ENCODE results near the gene PDE6B.
"Not testable (repeated sequence)": the region's sequence is repeated elsewhere in the genome, so short reads cannot be mapped to it uniquely, and the experiment has no call there.

Gene PDE6B

GRCh38 chr4:622071-622995 is 3.0 kb upstream of the PDE6B start:
- no peak for DNase-seq (ENCODE audit: low read depth in 2 of 2, low spot score in 1 of 2)

DNA sequence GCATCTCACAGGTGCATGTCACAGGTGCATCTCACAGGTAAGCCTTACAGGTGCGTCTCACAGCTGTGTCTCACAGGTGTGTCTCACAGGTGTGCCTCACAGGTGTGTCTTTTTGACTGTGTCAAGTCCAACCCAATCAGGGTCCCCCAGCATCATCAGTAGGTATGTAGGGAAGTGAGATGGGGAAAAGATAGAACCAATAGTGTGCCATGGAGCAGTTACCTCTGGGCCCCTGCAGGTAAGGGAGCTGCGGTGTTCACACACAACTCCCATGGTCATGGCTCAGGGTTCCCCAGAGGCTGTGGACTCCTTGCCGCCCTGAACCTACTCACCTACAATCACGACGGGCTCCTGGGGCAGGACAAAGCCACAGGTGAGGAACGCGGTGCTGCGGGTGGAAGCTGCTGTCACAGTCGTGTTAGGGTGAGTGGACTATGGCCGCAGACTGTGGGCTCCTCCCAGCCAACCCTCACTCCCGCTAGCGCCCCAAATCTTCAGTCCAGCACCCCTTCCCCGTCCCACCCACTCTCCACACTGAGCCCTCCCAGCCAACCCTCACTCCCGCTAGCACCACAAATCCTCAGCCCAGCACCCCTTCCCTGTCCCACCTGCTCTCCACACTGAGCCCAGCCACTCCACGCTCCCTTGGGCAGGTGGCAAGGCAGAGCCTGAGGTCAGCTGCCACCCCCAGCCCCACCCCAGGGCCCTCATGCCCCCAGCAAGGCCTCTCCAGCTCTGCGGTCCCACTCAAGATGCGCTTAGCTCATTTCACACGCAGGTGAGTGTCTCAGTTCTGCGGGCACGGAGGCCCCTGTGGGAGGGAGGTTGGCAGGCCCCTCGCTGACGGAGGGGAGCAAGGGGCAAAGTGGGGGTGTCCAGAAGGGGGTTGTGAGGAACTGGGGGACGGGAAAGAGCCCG is 2.1 kb upstream of the PDE6B start:
- no peak for DNase-seq (ENCODE audit: low read depth in 2 of 2, low spot score in 1 of 2)

DNA sequence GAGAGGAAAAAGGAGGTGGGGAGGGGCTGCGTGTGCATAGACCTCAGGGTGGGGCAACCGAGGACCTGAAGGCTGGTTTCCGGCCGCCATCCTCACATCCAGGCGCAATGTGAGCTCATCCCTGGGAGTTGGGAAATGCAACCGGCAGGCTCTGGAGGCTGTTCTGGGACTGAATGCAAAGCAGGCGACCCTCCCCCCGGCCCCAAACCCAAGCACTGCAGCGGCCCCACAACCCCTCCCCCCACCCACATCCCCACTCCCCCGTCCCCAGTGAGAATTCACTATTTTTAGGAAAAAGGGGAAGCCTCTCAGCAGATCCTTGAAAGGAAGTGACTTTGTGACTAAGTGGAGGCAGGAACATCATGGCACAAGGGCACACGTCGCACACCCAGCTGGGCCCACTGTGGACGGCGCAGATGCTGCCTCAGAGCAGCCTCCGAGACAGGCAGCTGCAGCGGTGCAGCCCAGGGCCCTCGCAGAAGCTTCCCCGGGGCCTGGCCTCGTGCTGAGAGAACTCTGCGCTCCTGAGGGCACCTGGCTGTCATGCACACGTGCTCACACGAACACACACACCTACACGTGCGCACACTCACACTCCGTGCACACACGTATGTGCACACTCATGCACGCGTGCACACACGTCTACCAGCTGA is 1.3 kb upstream of the PDE6B start:
- no peak for DNase-seq (ENCODE audit: low read depth in 2 of 2, low spot score in 1 of 2)

DNA sequence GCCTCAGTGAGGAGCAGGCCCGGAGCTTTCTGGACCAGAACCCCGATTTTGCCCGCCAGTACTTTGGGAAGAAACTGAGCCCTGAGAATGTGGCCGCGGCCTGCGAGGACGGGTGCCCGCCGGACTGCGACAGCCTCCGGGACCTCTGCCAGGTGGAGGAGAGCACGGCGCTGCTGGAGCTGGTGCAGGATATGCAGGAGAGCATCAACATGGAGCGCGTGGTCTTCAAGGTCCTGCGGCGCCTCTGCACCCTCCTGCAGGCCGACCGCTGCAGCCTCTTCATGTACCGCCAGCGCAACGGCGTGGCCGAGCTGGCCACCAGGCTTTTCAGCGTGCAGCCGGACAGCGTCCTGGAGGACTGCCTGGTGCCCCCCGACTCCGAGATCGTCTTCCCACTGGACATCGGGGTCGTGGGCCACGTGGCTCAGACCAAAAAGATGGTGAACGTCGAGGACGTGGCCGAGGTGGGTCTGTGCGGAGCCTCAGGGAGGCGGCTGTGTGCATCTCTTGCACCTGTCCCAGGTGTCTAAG is 323 bp downstream of the PDE6B start:
- DNase-seq (ENCODE audit: low read depth in 2 of 2, low spot score in 1 of 2), result no peak

- no peak for DNase-seq (ENCODE audit: low read depth in 2 of 2, low spot score in 1 of 2)
These were observed 1.1 kb downstream of the PDE6B start for GRCh38 chr4:626201-627091.

DNA sequence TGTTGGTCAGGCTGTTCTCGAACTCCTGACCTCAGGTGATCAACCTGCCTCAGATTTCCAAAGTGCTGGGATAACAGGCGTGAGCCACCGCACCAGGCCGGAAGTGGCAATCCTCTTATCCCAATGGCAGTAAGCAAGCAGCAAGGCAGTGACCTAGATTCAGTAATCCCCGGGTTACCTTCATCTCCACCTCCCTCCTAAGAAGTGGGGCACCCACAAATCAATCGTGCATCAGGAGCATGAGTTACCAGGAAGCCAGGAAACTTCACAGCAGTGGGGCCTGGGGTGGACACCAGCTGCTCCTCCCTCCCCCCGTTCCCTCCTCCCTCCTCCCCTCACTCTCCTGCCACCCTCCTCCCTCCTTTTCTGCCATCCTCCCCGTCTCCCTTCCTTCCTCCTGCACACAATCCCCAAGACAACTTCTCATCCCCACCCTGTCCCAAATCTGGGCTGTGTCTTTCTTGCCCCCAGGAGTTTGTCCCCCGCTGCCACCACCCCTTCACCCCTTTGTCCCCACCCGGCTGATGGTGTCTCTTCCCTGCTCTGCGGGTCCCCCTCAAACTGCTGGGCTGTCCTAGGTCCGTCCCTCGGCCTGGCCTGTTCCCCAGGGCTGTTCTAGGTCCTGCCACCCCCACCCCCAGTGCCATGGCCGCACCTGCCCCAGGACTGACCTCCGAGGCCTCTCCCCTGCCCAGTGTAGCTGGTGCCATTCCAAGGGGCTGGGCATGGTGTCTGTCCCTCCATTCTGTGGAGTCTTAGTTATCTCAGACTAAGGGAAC is 2.2 kb downstream of the PDE6B start:
- no peak for DNase-seq (ENCODE audit: low read depth in 2 of 2, low spot score in 1 of 2)

DNA sequence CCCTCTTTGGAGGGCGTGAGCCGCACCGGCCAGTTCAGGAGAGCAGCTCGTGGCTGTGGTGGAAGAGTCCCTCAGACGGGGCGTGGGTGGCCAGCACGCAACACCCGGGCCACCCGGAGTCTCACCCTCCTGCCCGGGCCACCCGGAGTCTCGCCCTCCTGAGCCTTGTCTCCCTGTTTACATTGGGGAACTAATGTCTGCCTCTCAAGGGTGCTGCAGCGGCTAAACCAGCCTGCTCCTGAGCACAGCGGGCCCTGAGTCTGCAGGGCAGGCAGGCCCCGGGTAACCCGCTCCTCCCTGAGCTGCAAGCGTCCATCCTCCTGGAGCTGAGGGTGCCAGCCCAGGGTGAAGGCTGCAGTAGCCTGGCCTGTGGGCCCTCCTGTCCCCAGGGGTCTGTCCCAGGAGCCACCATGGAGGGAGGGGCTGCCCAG is 3.0 kb downstream of the PDE6B start:
- DNase-seq (ENCODE audit: low read depth in 2 of 2, low spot score in 1 of 2), result no peak

DNA sequence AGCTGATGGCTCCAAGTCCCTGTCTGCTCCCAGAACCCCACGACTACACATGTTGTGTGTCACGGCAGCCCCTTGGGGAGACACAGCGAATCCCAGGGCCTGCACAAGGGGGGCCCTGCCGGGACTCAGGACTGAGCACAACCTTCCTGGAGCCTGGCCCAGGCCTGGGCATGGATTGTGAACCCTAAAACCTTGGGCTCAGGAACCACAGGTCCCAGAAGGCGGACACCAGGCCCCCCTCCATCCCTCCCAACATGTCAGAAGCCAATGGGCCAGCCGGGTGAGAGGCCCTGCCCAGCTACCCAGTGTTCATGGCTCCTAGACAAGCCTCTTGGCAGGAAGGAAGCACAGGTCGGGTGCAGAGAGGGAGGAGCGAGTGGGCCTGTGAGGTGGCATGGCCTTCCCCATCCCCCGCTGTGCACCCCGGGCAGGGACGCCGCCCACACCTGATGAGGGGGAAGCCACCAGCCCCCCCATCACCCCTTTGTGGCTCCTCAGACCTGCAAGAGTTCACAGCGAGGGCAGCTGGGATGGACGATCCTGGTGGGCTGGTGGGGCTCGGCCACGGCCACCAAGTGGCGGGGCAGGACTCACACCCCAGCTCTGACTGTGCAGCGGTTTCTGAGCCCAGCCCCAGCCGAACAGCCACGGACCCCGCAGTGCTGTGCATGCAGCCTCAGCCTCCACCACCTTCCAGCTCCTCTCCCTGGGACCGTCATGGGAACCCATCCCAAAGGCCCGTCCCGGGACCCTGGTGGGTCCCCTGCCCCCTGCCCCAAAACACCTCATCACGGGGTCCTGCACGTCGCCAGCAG is 3.7 kb downstream of the PDE6B start:
- DNase-seq (ENCODE audit: low read depth in 2 of 2, low spot score in 1 of 2), result no peak

- no peak for DNase-seq (ENCODE audit: low read depth in 2 of 2, low spot score in 1 of 2)
These were observed 4.2 kb downstream of the PDE6B start for GRCh38 chr4:629636-629914.

- no peak for DNase-seq (ENCODE audit: low read depth in 2 of 2, low spot score in 1 of 2)
These were observed 4.7 kb downstream of the PDE6B start for GRCh38 chr4:629915-630641.

- DNase-seq (ENCODE audit: low read depth in 2 of 2, low spot score in 1 of 2), result no peak
These were observed 5.3 kb downstream of the PDE6B start for GRCh38 chr4:630656-631055.

GRCh38 chr4:632196-632790 is 6.9 kb downstream of the PDE6B start:
- DNase-seq (ENCODE audit: low read depth in 2 of 2, low spot score in 1 of 2), result no peak

DNA sequence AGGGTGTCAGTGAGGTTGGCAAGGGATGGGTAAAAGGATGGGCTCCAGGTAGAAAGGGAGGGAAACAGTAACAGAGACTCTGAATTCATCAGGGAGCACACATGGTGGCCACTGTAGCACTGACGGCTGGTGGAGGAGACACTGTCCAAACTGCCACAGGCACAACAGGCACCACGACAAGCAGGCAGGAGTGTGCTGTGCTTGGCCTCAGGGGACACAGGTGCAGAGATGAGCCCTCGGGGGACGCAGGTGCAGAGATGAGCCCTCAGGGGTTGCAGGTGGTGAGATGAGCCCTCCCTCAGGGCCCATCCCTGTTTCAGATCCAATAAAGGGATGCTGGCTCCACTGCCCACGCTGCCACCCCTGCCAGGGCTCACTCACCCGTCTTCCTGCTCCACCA is 7.6 kb downstream of the PDE6B start:
- DNase-seq (ENCODE audit: low read depth in 2 of 2, low spot score in 1 of 2), result no peak

DNA sequence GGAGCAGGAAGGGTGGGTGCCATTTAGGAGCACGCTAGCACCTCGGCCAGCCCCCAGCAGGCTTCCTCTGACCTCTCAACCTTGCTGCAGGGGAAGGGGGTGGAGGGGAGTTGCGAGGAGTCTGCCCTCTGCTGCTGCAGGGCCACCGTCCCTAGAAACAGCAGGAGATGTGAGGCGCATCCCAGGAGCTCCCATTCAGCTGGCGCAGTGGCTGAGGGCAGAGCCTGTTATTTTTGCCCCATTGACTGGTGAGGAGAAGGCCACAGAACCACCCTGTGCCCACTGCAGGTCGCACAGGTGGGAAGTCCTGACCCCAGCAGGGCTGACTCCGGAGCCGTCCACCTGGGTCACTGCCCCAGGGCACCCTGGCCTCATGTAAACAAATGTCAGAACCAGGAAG is 8.0 kb downstream of the PDE6B start:
- DNase-seq (ENCODE audit: low read depth in 2 of 2, low spot score in 1 of 2), result no peak

GRCh38 chr4:633976-634598 is 8.7 kb downstream of the PDE6B start:
- no peak for DNase-seq (ENCODE audit: low read depth in 2 of 2, low spot score in 1 of 2)

- DNase-seq (ENCODE audit: low read depth in 2 of 2, low spot score in 1 of 2), result no peak
These were observed 9.2 kb downstream of the PDE6B start for GRCh38 chr4:634599-634985.

GRCh38 chr4:635066-635835 is 9.9 kb downstream of the PDE6B start:
- DNase-seq (ENCODE audit: low read depth in 2 of 2, low spot score in 1 of 2), result not testable (repeated sequence)

Measured in stimulated activated CD8-positive, alpha-beta memory T cell treated with anti-CD3 and anti-CD28 coated beads, Interleukin-4, amount 100 ng/mL, for 4 hours (primary cell).